ENCODE results near the gene ATP10B.

The ATP10B gene

GRCh38 chr5:160685695-160686094 is 166.3 kb downstream of the ATP10B start:
- no peak for DNase-seq (ENCODE audit: low read depth, low spot score)

GRCh38 chr5:160685219-160685618 is 166.8 kb downstream of the ATP10B start:
- DNase-seq (ENCODE audit: low read depth, low spot score), result no peak

GRCh38 chr5:160679567-160680309 is 172.3 kb downstream of the ATP10B start:
- DNase-seq (ENCODE audit: low read depth, low spot score), result no peak

GRCh38 chr5:160675988-160676387 is 176.0 kb downstream of the ATP10B start:
- DNase-seq (ENCODE audit: low read depth, low spot score), result no peak

GRCh38 chr5:160674901-160675300 is 177.1 kb downstream of the ATP10B start:
- DNase-seq (ENCODE audit: low read depth, low spot score), result no peak

GRCh38 chr5:160672521-160672920 is 179.5 kb downstream of the ATP10B start:
- DNase-seq (ENCODE audit: low read depth, low spot score), result no peak

GRCh38 chr5:160668356-160668755 is 183.7 kb downstream of the ATP10B start:
- no peak for DNase-seq (ENCODE audit: low read depth, low spot score)

GRCh38 chr5:160667160-160667559 is 184.9 kb downstream of the ATP10B start:
- DNase-seq (ENCODE audit: low read depth, low spot score), result no peak

GRCh38 chr5:160665460-160665859 is 186.6 kb downstream of the ATP10B start:
- DNase-seq (ENCODE audit: low read depth, low spot score), result no peak

- DNase-seq (ENCODE audit: low read depth, low spot score), result no peak
Measured at GRCh38 chr5:160660132-160660531, 191.9 kb downstream of the ATP10B start.

- DNase-seq (ENCODE audit: low read depth, low spot score), result no peak
Measured at GRCh38 chr5:160657622-160658458, 194.2 kb downstream of the ATP10B start.

GRCh38 chr5:160657068-160657507 is 194.9 kb downstream of the ATP10B start:
- DNase-seq (ENCODE audit: low read depth, low spot score), result no peak

GRCh38 chr5:160655717-160656116 is 196.3 kb downstream of the ATP10B start:
- DNase-seq (ENCODE audit: low read depth, low spot score), result no peak

- no peak for DNase-seq (ENCODE audit: low read depth, low spot score)
Measured at GRCh38 chr5:160651692-160652645, 200.0 kb downstream of the ATP10B start.

- DNase-seq (ENCODE audit: low read depth, low spot score), result no peak
Measured at GRCh38 chr5:160649304-160649703, 202.7 kb downstream of the ATP10B start.

GRCh38 chr5:160646033-160646432 is 206.0 kb downstream of the ATP10B start:
- DNase-seq (ENCODE audit: low read depth, low spot score), result no peak

- no peak for DNase-seq (ENCODE audit: low read depth, low spot score)
Measured at GRCh38 chr5:160643616-160644240, 208.3 kb downstream of the ATP10B start.

- DNase-seq (ENCODE audit: low read depth, low spot score), result no peak
Measured at GRCh38 chr5:160641405-160641804, 210.6 kb downstream of the ATP10B start.

- DNase-seq (ENCODE audit: low read depth, low spot score), result no peak
Measured at GRCh38 chr5:160640406-160640805, 211.6 kb downstream of the ATP10B start.

GRCh38 chr5:160638161-160638742 is 213.8 kb downstream of the ATP10B start:
- DNase-seq (ENCODE audit: low read depth, low spot score), result no peak
